Progenitor cell of endocrine pancreas (in vitro differentiated cells): ENCODE data around the gene P2RY8. TPM values are rescaled to one million over a fixed set of nuclear protein-coding genes. Genes with fewer than 3 reads are reported as not detected.
"Not testable (repeated sequence)": the region's sequence is repeated elsewhere in the genome, so short reads cannot be mapped to it uniquely, and the experiment has no call there.

Source experiments
- DNase-seq: peaks from one replicate; pipeline ENCODE4 v3.0.0; 2021; ENCODE audit warnings: low spot score; ENCODE audit not compliant: unreplicated experiment
- H3K27ac Mint-ChIP-seq: 2 replicates; pipeline ENCODE4 v1.8.0; 2021; ENCODE audit warnings: mild to moderate bottlenecking, moderate library complexity, mixed read lengths
- H3K27me3 Mint-ChIP-seq: 2 replicates; pipeline ENCODE4 v1.8.0; 2021; ENCODE audit warnings: mixed read lengths
- H3K36me3 Mint-ChIP-seq: 2 replicates; pipeline ENCODE4 v1.8.0; 2022; ENCODE audit warnings: mixed read lengths; ENCODE audit not compliant: insufficient read depth
- H3K4me1 Mint-ChIP-seq: 2 replicates; pipeline ENCODE4 v1.8.0; 2021; ENCODE audit warnings: low read depth, mixed read lengths
- H3K4me3 Mint-ChIP-seq: 2 replicates; pipeline ENCODE4 v1.8.0; 2021; ENCODE audit warnings: low read depth, mild to moderate bottlenecking, moderate library complexity, mixed read lengths
- H3K9me3 Mint-ChIP-seq: 2 replicates; pipeline ENCODE4 v1.8.0; 2021; ENCODE audit warnings: low read depth, mixed read lengths
- CTCF ChIP-seq: fragments of 200-600 bp; sonication (generic); IDR thresholded peaks from one replicate; pipeline ENCODE4 v1.5.0; 2021; ENCODE audit warnings: antibody characterized with exemption, mild to moderate bottlenecking; ENCODE audit not compliant: unreplicated experiment
- total RNA-seq: library from RNA; stranded (reverse); gene quantifications from 2 replicates; pipeline ENCODE4 v1.2.1, GENCODE V29; 2021

P2RY8 gene
- total RNA-seq, 1 donor from 2014 or later, result not detected

GRCh38 chrX:1561164-1561563 is 24.2 kb upstream of the P2RY8 start:
- no peaks in the 10 kb centered on the region for H3K9me3 Mint-ChIP-seq
- no peak for DNase-seq
- H3K36me3 Mint-ChIP-seq, result no peaks in the 10 kb centered on the region
- no peak for TF ChIP-seq CTCF
- H3K4me3 Mint-ChIP-seq, result no peak overlapping the region
- H3K4me1 Mint-ChIP-seq, result no peaks in the 10 kb centered on the region
- H3K27me3 Mint-ChIP-seq, result peaks cover 7% of the 10 kb centered on the region
- no peak overlapping the region for H3K27ac Mint-ChIP-seq

- no peaks in the 10 kb centered on the region for H3K36me3 Mint-ChIP-seq
- DNase-seq, result no peak
- H3K9me3 Mint-ChIP-seq, result peaks cover 7% of the 10 kb centered on the region
- no peak overlapping the region for H3K4me3 Mint-ChIP-seq
- peak overlapping the region; percentile 25 for H3K27ac Mint-ChIP-seq
- H3K27me3 Mint-ChIP-seq, result peaks cover 5% of the 10 kb centered on the region
- TF ChIP-seq CTCF, result no peak
- no peaks in the 10 kb centered on the region for H3K4me1 Mint-ChIP-seq
Observed at GRCh38 chrX:1558761-1559468, 21.9 kb upstream of the P2RY8 start.

- not testable (repeated sequence) for H3K36me3 Mint-ChIP-seq, H3K27me3 Mint-ChIP-seq, H3K4me1 Mint-ChIP-seq, H3K4me3 Mint-ChIP-seq, H3K27ac Mint-ChIP-seq, H3K9me3 Mint-ChIP-seq, DNase-seq
Observed at GRCh38 chrX:1557442-1557841, 20.5 kb upstream of the P2RY8 start.

GRCh38 chrX:1555370-1555769 is 18.4 kb upstream of the P2RY8 start:
- no peaks in the 10 kb centered on the region for H3K36me3 Mint-ChIP-seq
- peaks cover 7% of the 10 kb centered on the region for H3K9me3 Mint-ChIP-seq
- H3K4me3 Mint-ChIP-seq, result no peak overlapping the region
- no peak for DNase-seq
- peaks cover 9% of the 10 kb centered on the region for H3K27me3 Mint-ChIP-seq
- no peaks in the 10 kb centered on the region for H3K4me1 Mint-ChIP-seq
- H3K27ac Mint-ChIP-seq, result no peak overlapping the region
- no peak for TF ChIP-seq CTCF

- DNase-seq, result no peak
- Mint-ChIP-seq H3K9me3 (peaks cover 7% of the 10 kb centered on the region), H3K4me1 (no peaks in the 10 kb centered on the region), H3K27me3 (peaks cover 9% of the 10 kb centered on the region), H3K4me3 (no peak overlapping the region), H3K27ac (no peak overlapping the region), H3K36me3 (no peaks in the 10 kb centered on the region)
- no peak for TF ChIP-seq CTCF
Observed at GRCh38 chrX:1554469-1555210, 17.7 kb upstream of the P2RY8 start.
